ENCODE data around the gene CWC27. TPM values are rescaled to one million over a fixed set of nuclear protein-coding genes. Genes with fewer than 3 reads are reported as not detected.
A peak's percentile ranks its signal among the peaks of the same experiment; 100 is the strongest.

CWC27 gene
- total and polyA plus RNA-seq, 2 of the 13 experiments (the other 11 are each of a cell fraction or from before 2014, with no cell fraction given) = 21.1 to 25.7 TPM

GRCh38 chr5:64768358-64769312 is at the start of gene CWC27, which contains the start of gene SREK1IP1 (continued):
- TF ChIP-seq, protein P1, sequence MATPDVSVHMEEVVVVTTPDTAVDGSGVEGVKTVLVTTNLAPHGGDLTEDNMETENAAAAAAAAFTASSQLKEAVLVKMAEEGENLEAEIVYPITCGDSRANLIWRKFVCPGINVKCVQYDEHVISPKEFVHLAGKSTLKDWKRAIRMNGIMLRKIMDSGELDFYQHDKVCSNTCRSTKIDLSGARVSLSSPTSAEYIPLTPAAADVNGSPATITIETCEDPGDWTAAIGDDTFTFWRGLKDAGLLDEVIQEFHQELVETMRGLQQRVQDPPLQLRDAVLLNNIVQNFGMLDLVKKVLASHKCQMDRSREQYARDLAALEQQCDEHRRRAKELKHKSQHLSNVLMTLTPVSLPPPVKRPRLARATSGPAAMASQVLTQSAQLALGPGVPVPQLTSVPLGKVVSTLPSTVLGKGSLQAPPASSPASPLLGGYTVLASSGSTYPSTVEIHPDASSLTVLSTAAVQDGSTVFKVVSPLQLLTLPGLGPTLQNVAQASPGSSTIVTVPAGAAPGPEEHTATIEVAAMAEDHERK (CRISPR knock-in tag; IDR thresholded peaks at IDR 0.05; ENCODE audit: low read depth) = no peak
- TF ChIP-seq U2AF1 (optimal IDR thresholded peaks at IDR 0.05; ENCODE audit: low read depth, low read length) = peak; percentile 86
- TF ChIP-seq ZNF780A (CRISPR knock-in tag; IDR thresholded peaks at IDR 0.05) = 0 out of 2 replicates have a peak, but pooled peaks have one; percentile 43
- TF ChIP-seq ZNF253 (CRISPR knock-in tag; IDR thresholded peaks at IDR 0.05; ENCODE audit: borderline replicate concordance) = no peak
- 0 out of 2 replicates have a peak, but pooled peaks have one; percentile 38 for TF ChIP-seq ZC3H13 (CRISPR knock-in tag; IDR thresholded peaks at IDR 0.05)
- TF ChIP-seq ZNF598 (CRISPR knock-in tag; IDR thresholded peaks at IDR 0.05; ENCODE audit: borderline replicate concordance) = 0 out of 2 replicates have a peak, but pooled peaks have one; percentile 47
- TF ChIP-seq, protein P2, sequence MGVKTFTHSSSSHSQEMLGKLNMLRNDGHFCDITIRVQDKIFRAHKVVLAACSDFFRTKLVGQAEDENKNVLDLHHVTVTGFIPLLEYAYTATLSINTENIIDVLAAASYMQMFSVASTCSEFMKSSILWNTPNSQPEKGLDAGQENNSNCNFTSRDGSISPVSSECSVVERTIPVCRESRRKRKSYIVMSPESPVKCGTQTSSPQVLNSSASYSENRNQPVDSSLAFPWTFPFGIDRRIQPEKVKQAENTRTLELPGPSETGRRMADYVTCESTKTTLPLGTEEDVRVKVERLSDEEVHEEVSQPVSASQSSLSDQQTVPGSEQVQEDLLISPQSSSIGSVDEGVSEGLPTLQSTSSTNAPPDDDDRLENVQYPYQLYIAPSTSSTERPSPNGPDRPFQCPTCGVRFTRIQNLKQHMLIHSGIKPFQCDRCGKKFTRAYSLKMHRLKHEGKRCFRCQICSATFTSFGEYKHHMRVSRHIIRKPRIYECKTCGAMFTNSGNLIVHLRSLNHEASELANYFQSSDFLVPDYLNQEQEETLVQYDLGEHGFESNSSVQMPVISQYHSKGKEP (CRISPR knock-in tag; IDR thresholded peaks at IDR 0.05) = 0 out of 2 replicates have a peak, but pooled peaks have one; percentile 72
- peak; percentile 57; the same call in 1 of the 2 replicates for TF ChIP-seq FOXA3 (CRISPR knock-in tag; IDR thresholded peaks at IDR 0.05)
- TF ChIP-seq JUND (CRISPR knock-in tag; IDR thresholded peaks at IDR 0.05) = no peak
- peak; percentile 78; the same call in 1 of the 2 replicates for TF ChIP-seq EHMT2 (IDR thresholded peaks at IDR 0.05; ENCODE audit: borderline replicate concordance, low read depth, low read length)
- no peak for TF ChIP-seq SRSF4 (IDR thresholded peaks at IDR 0.05; ENCODE audit: low read depth, low read length, poor library complexity, severe bottlenecking)
- TF ChIP-seq ZNF367 (CRISPR knock-in tag; IDR thresholded peaks at IDR 0.05; ENCODE audit: borderline replicate concordance) = no peak
- TF ChIP-seq, protein P3, sequence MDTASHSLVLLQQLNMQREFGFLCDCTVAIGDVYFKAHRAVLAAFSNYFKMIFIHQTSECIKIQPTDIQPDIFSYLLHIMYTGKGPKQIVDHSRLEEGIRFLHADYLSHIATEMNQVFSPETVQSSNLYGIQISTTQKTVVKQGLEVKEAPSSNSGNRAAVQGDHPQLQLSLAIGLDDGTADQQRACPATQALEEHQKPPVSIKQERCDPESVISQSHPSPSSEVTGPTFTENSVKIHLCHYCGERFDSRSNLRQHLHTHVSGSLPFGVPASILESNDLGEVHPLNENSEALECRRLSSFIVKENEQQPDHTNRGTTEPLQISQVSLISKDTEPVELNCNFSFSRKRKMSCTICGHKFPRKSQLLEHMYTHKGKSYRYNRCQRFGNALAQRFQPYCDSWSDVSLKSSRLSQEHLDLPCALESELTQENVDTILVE (CRISPR knock-in tag; IDR thresholded peaks at IDR 0.05) = peak; percentile 81; the same call in 1 of the 2 replicates
- TF ChIP-seq SIN3A (IDR thresholded peaks at IDR 0.05; ENCODE audit: borderline replicate concordance, low read depth, low read length) = 0 out of 2 replicates have a peak, but pooled peaks have one; percentile 58
- TF ChIP-seq ZMYM4 (CRISPR knock-in tag; IDR thresholded peaks at IDR 0.05) = peak; percentile 83
- TF ChIP-seq ZNF331 (CRISPR knock-in tag; IDR thresholded peaks at IDR 0.05) = peak; percentile 80; the same call in 1 of the 2 replicates
- TF ChIP-seq ZNF501 (CRISPR knock-in tag; IDR thresholded peaks at IDR 0.05) = 0 out of 2 replicates have a peak, but pooled peaks have one; percentile 50
- peak; percentile 32; the same call in 1 of the 2 replicates for TF ChIP-seq TFE3 (CRISPR knock-in tag; IDR thresholded peaks at IDR 0.05)
- TF ChIP-seq CREB1 (IDR thresholded peaks at IDR 0.05) = peak; percentile 55; the same call in 1 of the 2 replicates
- TF ChIP-seq CREB1 (CRISPR knock-in tag; IDR thresholded peaks at IDR 0.05) = peak; percentile 80
- peak; percentile 90 for TF ChIP-seq ZNF350 (CRISPR knock-in tag; IDR thresholded peaks at IDR 0.05; ENCODE audit: borderline replicate concordance, low read depth)
- peak; percentile 97 for TF ChIP-seq FOXK2 (IDR thresholded peaks at IDR 0.05)
- no peak for TF ChIP-seq NR2F6 (IDR thresholded peaks at IDR 0.05)
- peak; percentile 25; the same call in 1 of the 2 replicates for TF ChIP-seq NR2F6 (CRISPR knock-in tag; IDR thresholded peaks at IDR 0.05)
- peak; percentile 24; the same call in 1 of the 2 replicates for TF ChIP-seq KLF11 (CRISPR knock-in tag; IDR thresholded peaks at IDR 0.05)
